H7 (cell line): ENCODE results near the gene SERPINF2. TPM values are rescaled to one million over a fixed set of nuclear protein-coding genes. Genes with fewer than 3 reads are reported as not detected.

Source experiments
- DNase-seq: peaks from one replicate; pipeline ENCODE4 v3.0.0; 2012
- H3K27me3 ChIP-seq: 2 replicates; pipeline ENCODE4 v1.6.0; 2011; ENCODE audit warnings: mild to moderate bottlenecking, low read length; ENCODE audit not compliant: control insufficient read depth, insufficient read depth
- H3K36me3 ChIP-seq: replicated peaks from 2 replicates; pipeline ENCODE4 v1.5.1; 2011; ENCODE audit warnings: low read length; ENCODE audit not compliant: control insufficient read depth, insufficient read depth
- H3K4me3 ChIP-seq: 2 replicates; pipeline ENCODE4 v1.5.1; 2011; ENCODE audit warnings: low read depth, mild to moderate bottlenecking, control low read depth, low read length, moderate library complexity; ENCODE audit not compliant: insufficient read depth
- total RNA-seq: library from RNA; depleted of rRNA; stranded (reverse); fragments of >200 nt; shearing (Covaris generic); gene quantifications from 2 replicates; pipeline ENCODE4 v1.2.3, GENCODE V29; 2014

The SERPINF2 gene
- total RNA-seq, 1 experiment from 2014 or later: 0.52 TPM

- Histone ChIP-seq H3K27me3 (no peaks in the 10 kb centered on the region), H3K36me3 (peaks cover 8% of the 10 kb centered on the region), H3K4me3 (no peak overlapping the region)
- DNase-seq: peak; percentile 23
Measured at GRCh38 chr17:1774390-1775176, 31.9 kb downstream of the SERPINF2 start.

DNA sequence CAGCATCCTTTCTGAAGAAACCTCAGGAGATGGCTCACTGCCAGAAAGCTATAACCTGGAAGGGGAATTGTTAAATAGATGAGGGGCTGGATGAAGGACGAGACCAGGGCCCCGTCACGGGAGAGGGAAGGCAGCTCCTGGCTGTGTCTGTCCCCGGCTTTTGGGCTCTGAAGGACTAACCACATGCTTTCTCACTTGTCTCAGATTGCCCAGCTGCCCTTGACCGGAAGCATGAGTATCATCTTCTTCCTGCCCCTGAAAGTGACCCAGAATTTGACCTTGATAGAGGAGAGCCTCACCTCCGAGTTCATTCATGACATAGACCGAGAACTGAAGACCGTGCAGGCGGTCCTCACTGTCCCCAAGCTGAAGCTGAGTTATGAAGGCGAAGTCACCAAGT lies 33.7 kb downstream of the SERPINF2 start:
- H3K36me3 ChIP-seq: peaks cover 11% of the 10 kb centered on the region
- no peaks in the 10 kb centered on the region for H3K27me3 ChIP-seq
- H3K4me3 ChIP-seq: no peak overlapping the region
- DNase-seq: no peak

GRCh38 chr17:1776857-1777256 lies 34.2 kb downstream of the SERPINF2 start:
- Histone ChIP-seq H3K27me3 (no peaks in the 10 kb centered on the region), H3K4me3 (no peak overlapping the region), H3K36me3 (peaks cover 12% of the 10 kb centered on the region)
- no peak for DNase-seq

DNA sequence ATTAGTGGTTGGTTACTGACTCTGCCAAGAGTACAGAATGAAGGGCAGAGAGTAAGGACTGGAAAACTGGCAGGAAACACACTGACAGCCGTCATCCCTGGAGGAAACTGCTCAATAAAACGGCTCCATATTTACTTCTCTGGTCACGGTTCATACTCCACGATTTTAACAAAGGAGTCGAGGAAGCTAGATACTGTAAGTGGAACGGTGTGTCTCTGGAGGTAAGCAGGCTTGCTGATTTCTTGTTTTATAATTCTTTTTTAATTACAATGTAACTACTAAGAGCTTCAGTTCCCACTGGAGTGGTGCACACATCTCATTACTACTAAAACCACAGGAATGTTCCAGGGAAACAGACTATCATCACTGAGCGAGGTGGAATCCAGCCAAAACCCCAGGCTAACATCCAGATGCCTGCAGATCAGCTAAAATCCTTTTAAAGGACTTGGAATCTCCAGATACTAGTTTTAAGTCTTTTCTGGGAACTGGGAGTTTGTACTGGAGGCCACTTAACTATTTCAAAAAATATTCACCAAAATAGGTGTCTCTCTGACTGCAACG lies 37.0 kb downstream of the SERPINF2 start:
- Histone ChIP-seq H3K4me3 (no peak overlapping the region), H3K36me3 (peaks cover 17% of the 10 kb centered on the region), H3K27me3 (no peaks in the 10 kb centered on the region)
- no peak for DNase-seq

- Histone ChIP-seq H3K27me3 (no peaks in the 10 kb centered on the region), H3K36me3 (peaks cover 23% of the 10 kb centered on the region), H3K4me3 (no peak overlapping the region)
- no peak for DNase-seq
Measured at GRCh38 chr17:1782171-1782567, 39.5 kb downstream of the SERPINF2 start.

DNA sequence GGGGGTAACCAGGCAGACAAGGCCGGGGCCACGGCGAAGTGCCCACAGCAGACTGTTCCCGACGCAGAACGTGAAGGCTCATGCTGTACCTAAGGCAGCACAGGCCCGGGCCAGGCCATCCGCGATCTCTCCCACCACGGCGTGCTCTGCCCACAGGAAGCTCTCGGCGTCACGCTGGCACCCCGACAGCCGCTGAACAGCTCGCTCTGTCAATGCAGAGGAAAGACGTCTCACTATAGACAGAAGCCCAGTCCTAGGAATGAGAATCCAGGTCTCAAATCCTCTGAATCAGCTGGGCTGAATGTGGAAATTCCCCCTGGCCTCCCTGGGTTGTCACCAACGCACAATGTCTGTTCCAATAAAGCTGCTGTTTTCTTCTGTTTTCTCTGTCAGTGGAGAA lies 40.6 kb downstream of the SERPINF2 start:
- no peak for DNase-seq
- Histone ChIP-seq H3K36me3 (peaks cover 25% of the 10 kb centered on the region), H3K4me3 (no peak overlapping the region), H3K27me3 (no peaks in the 10 kb centered on the region)

DNA sequence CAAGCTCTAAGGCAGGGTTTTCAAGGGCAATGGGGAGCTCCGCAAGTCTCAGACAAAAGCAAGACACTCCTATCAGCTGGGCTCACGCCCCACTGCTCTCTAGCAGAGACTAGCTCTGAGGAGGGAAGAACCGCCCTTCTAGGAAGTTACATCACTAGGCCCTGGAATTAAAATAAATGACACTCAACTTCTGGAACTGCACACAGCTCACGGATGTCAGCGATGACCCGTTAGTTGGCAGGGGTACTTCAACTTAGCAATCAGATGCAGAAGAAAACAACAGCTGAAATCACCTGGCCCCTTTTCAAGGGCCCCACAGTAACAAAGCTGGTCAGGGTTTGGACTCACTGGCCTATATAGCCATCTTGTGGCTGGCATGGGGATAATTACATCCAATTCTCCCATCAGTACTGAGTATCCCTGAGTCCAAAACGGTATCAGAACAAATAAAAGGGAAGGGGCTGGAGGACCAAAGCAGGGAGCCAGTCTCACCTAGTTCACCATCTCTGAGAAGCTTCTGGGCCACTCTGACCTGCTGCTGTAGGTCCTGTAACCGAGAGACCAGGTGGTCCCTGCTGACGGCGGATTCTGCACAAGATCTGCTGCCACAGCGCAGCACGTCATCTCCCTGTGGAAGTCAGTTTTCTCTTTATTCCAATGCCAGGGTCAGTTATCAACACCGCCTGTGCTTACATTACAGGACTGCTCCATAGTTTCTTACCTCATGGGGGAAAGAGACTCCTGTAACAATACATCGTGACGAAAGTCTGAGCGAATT lies 41.4 kb downstream of the SERPINF2 start:
- Histone ChIP-seq H3K36me3 (peaks cover 24% of the 10 kb centered on the region), H3K4me3 (no peak overlapping the region), H3K27me3 (no peaks in the 10 kb centered on the region)
- peak; percentile 84 for DNase-seq

GRCh38 chr17:1785930-1786329 lies 43.3 kb downstream of the SERPINF2 start:
- Histone ChIP-seq H3K36me3 (peaks cover 22% of the 10 kb centered on the region), H3K4me3 (no peak overlapping the region)
- no peak for DNase-seq

DNA sequence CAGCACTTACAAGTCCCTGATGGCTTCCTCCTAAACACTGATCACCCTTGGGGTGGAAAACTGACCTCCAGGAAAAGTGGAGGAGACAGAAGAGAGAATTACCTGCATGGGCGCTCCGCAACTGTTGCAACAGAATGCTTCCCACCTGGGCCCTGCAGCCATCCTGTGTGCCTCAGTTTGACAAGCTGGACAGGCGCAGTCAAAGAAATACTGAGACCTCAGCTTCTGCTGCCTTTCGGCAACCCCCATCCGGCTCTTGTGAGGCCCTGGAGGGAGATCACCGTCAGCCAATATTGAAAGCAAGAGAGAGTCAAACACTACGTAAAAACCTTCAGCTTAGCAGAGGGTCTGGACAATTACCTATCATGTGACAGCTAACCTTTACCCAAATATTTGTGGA lies 44.0 kb downstream of the SERPINF2 start:
- DNase-seq: no peak
- Histone ChIP-seq H3K4me3 (no peak overlapping the region), H3K27me3 (no peaks in the 10 kb centered on the region), H3K36me3 (peaks cover 19% of the 10 kb centered on the region)

More at GRCh38 chr17:1785930-1786329, 43.3 kb downstream of the SERPINF2 start:
- no peaks in the 10 kb centered on the region for H3K27me3 ChIP-seq

- H3K27me3 ChIP-seq: no peaks in the 10 kb centered on the region
- peaks cover 14% of the 10 kb centered on the region for H3K36me3 ChIP-seq
- no peak for DNase-seq
- H3K4me3 ChIP-seq: no peak overlapping the region
Measured at GRCh38 chr17:1787301-1787902, 44.7 kb downstream of the SERPINF2 start.

DNA sequence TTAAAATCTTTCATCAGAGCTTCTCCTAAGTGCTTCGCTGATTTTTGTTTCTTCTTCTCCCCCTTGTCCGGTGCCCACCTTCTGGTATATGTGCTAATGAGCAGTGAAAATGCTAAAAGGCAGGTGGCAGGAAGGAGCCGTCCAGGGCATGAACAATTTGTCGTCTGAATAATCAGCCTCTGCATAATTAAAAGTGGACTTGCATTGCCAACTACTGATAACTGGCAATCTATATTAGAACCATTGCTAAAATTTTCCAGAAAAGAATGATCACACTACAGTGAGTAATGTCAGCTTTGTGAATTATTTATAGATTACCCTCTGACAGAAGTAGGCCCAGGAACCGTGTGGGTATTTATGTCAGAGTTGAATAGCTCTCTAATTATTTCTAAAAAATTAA lies 47.3 kb downstream of the SERPINF2 start:
- peaks cover 13% of the 10 kb centered on the region for H3K36me3 ChIP-seq
- no peak overlapping the region for H3K4me3 ChIP-seq
- no peaks in the 10 kb centered on the region for H3K27me3 ChIP-seq
- no peak for DNase-seq

DNA sequence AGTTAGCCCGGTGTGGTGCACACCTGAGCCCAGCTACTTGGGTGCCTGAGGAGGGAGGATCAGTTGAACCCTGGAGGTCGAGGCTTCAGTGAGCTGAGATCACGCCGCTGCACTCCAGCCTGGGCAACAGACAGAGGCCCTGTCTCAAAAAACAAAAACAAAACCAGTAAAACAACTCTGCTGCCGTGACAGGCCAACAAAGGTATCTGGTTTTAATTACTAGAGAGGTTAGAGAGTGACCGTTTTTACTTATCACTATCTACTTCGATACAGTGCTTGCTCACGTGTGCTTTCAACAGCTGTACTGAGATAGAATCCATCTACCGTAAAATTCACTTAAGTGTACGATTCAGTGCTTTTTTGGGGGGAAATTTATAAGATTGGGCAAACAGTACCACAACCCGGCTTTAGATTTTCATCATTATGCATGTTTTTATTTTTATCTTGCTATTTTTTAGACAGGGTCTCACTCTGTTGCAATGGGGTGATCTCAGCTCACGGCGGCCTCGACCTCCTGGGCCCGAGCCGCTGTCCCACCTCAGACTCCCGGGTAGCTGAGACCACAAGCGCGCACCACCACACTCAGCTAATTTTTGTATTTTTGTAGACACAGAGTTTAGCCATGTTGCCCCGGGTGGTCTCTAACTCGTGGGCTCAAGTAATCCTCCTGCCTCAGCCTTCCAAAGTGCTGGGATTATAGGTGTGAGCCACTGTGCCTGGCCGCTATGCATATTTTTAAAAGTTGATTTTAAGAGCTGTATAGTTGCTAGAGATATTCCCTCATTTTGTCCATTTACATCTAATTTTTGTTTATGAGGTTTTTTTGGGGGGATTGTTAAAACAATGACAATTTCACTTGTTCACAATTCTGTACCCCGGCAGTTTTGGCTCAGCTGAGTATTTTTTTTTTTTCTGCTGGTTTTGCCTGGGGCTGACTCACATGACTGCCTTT lies 50.1 kb downstream of the SERPINF2 start:
- no peaks in the 10 kb centered on the region for H3K27me3 ChIP-seq
- no peak for DNase-seq
- H3K36me3 ChIP-seq: peaks cover 1% of the 10 kb centered on the region; the same call in 1 of the 2 replicates
- no peak overlapping the region for H3K4me3 ChIP-seq

DNA sequence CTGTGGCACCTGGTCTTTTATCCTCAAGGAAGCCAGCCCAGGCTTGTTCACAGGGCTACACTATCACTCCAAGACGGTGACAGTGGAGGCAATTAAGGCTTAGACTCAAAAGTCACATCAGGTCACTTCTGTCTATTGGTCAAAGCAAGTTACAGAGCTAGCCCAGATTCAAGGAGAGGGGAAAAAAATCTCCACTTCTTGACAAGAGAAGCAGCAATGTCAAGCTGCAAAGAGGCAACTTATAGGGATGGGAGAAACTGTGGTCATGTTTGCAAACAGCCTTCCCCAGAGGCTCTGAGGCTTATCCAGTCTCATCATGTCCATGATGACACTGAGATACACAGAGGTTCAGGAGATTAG lies 50.8 kb downstream of the SERPINF2 start:
- no peak for DNase-seq
- Histone ChIP-seq H3K27me3 (no peaks in the 10 kb centered on the region), H3K36me3 (peaks cover 1% of the 10 kb centered on the region; the same call in 1 of the 2 replicates), H3K4me3 (no peak overlapping the region)

GRCh38 chr17:1796800-1797199 lies 54.1 kb downstream of the SERPINF2 start:
- H3K4me3 ChIP-seq: no peak overlapping the region
- H3K36me3 ChIP-seq: peaks cover 11% of the 10 kb centered on the region
- no peaks in the 10 kb centered on the region for H3K27me3 ChIP-seq
- no peak for DNase-seq
